MM.1S (cell line): ENCODE results near the gene LYSMD4.

Experiments
- DNase-seq: peaks from one replicate; pipeline ENCODE4 v3.0.0-alpha.2; 2015
- H2AFZ ChIP-seq: fragments of 300-600 bp; sonication (generic); 2 replicates; pipeline ENCODE4 v1.6.0; 2016; ENCODE audit warnings: antibody characterized with exemption, low read length
- H3F3A ChIP-seq: fragments of 300-600 bp; sonication (generic); 2 replicates; pipeline ENCODE4 v1.6.1; 2016; ENCODE audit warnings: mild to moderate bottlenecking, antibody characterized with exemption, low read length, moderate library complexity, mixed read lengths; ENCODE audit not compliant: insufficient read depth
- H3K27ac ChIP-seq: fragments of 300-600 bp; sonication (generic); 2 replicates; pipeline ENCODE4 v1.5.1; 2016; ENCODE audit warnings: mild to moderate bottlenecking, low read length
- H3K27me3 ChIP-seq: fragments of 300-600 bp; sonication (generic); replicated peaks from 2 replicates; pipeline ENCODE4 v1.6.0; 2016; ENCODE audit warnings: low read length; ENCODE audit not compliant: insufficient read depth
- H3K36me3 ChIP-seq: fragments of 300-600 bp; sonication (generic); replicated peaks from 2 replicates; pipeline ENCODE4 v1.6.1; 2016; ENCODE audit warnings: mild to moderate bottlenecking, low read length, mixed read lengths; ENCODE audit not compliant: insufficient read depth
- H3K4me1 ChIP-seq: fragments of 300-600 bp; sonication (generic); 2 replicates; pipeline ENCODE4 v1.6.1; 2016; ENCODE audit warnings: low read length, mixed read lengths
- H3K4me2 ChIP-seq: fragments of 300-600 bp; sonication (generic); 2 replicates; pipeline ENCODE4 v1.6.0; 2016; ENCODE audit warnings: low read depth, low read length
- H3K4me3 ChIP-seq: fragments of 300-600 bp; sonication (generic); 2 replicates; pipeline ENCODE4 v1.5.1; 2016; ENCODE audit warnings: low read length, mixed read lengths
- H3K79me2 ChIP-seq: fragments of 300-600 bp; sonication (generic); 2 replicates; pipeline ENCODE4 v1.6.1; 2016; ENCODE audit warnings: mixed run types, low read length, mixed read lengths
- H3K9ac ChIP-seq: fragments of 300-600 bp; sonication (generic); 2 replicates; pipeline ENCODE4 v1.6.1; 2016; ENCODE audit warnings: low read length, mixed read lengths
- H3K9me2 ChIP-seq: fragments of 300-600 bp; sonication (generic); replicated peaks from 2 replicates; pipeline ENCODE4 v1.6.1; 2016; ENCODE audit warnings: mild to moderate bottlenecking, low read length, mixed read lengths; ENCODE audit not compliant: insufficient read depth
- H3K9me3 ChIP-seq: fragments of 300-600 bp; sonication (generic); replicated peaks from 2 replicates; pipeline ENCODE4 v1.6.1; 2016; ENCODE audit warnings: mild to moderate bottlenecking, low read length, mixed read lengths; ENCODE audit not compliant: insufficient read depth
- H4K20me1 ChIP-seq: fragments of 300-600 bp; sonication (generic); 2 replicates; pipeline ENCODE4 v1.6.1; 2016; ENCODE audit warnings: mild to moderate bottlenecking, low read length, moderate library complexity, mixed read lengths; ENCODE audit not compliant: insufficient read depth
- CTCF ChIP-seq: fragments of 300-600 bp; sonication (generic); IDR thresholded peaks from 2 replicates; pipeline ENCODE4 v1.5.1; 2016; ENCODE audit warnings: antibody characterized with exemption, low read length, mixed read lengths
- EZH2 ChIP-seq: fragments of 300-600 bp; sonication (generic); optimal IDR thresholded peaks from 2 replicates; pipeline ENCODE3; 2017; ENCODE audit warnings: low read depth, mild to moderate bottlenecking, antibody characterized with exemption, low read length, mixed read lengths
- EZH2phosphoT487 ChIP-seq: fragments of 300-600 bp; sonication (generic); IDR thresholded peaks from 2 replicates; pipeline ENCODE4 v1.6.1; 2018; ENCODE audit warnings: antibody characterized with exemption, low read length

LYSMD4 gene

GRCh38 chr15:99728916-99729315 lies 4.3 kb downstream of the LYSMD4 start:
- Histone ChIP-seq H3K9me3 (no peaks in the 10 kb centered on the region), H3K4me1 (peaks cover 7% of the 10 kb centered on the region; the same call in 1 of the 2 replicates), H3K9ac (no peak overlapping the region), H3K4me3 (no peak overlapping the region), H3K79me2 (0 out of 2 replicates have a peak, but pooled peaks cover 3% of the 10 kb centered on the region), H4K20me1 (no peaks in the 10 kb centered on the region), H3K36me3 (no peaks in the 10 kb centered on the region), H3K4me2 (no peak overlapping the region), H3F3A (0 out of 2 replicates have a peak, but pooled peaks cover 3% of the 10 kb centered on the region), H2AFZ (no peak overlapping the region), H3K9me2 (no peaks in the 10 kb centered on the region), H3K27ac (no peak overlapping the region), H3K27me3 (no peaks in the 10 kb centered on the region)
- DNase-seq = no peak
- TF ChIP-seq CTCF (no peak), EZH2 (no peak), EZH2phosphoT487 (no peak)

- H3K9ac ChIP-seq = no peak overlapping the region
- no peak overlapping the region for H3K27ac ChIP-seq
- H3F3A ChIP-seq = no peaks in the 10 kb centered on the region
- no peaks in the 10 kb centered on the region for H3K27me3 ChIP-seq
- H3K36me3 ChIP-seq = no peaks in the 10 kb centered on the region
- 0 out of 2 replicates have a peak, but pooled peaks cover 4% of the 10 kb centered on the region for H3K4me1 ChIP-seq
- H4K20me1 ChIP-seq = no peaks in the 10 kb centered on the region
- 0 out of 2 replicates have a peak, but pooled peaks cover 3% of the 10 kb centered on the region for H3K79me2 ChIP-seq
- no peak overlapping the region for H3K4me3 ChIP-seq
- H2AFZ ChIP-seq = no peak overlapping the region
- no peak for DNase-seq
- no peaks in the 10 kb centered on the region for H3K9me3 ChIP-seq
- H3K4me2 ChIP-seq = no peak overlapping the region
- TF ChIP-seq EZH2phosphoT487 (no peak), EZH2 (no peak), CTCF (no peak)
- H3K9me2 ChIP-seq = no peaks in the 10 kb centered on the region
Observed at GRCh38 chr15:99727733-99728132, 5.5 kb downstream of the LYSMD4 start.

GRCh38 chr15:99727330-99727729 lies 5.9 kb downstream of the LYSMD4 start:
- H4K20me1 ChIP-seq = no peaks in the 10 kb centered on the region
- H3F3A ChIP-seq = no peaks in the 10 kb centered on the region
- no peak overlapping the region for H3K9ac ChIP-seq
- H3K79me2 ChIP-seq = 0 out of 2 replicates have a peak, but pooled peaks cover 2% of the 10 kb centered on the region
- 0 out of 2 replicates have a peak, but pooled peaks cover under 1% of the 10 kb centered on the region for H3K4me1 ChIP-seq
- H3K36me3 ChIP-seq = no peaks in the 10 kb centered on the region
- DNase-seq = no peak
- no peak overlapping the region for H3K4me2 ChIP-seq
- H3K27me3 ChIP-seq = no peaks in the 10 kb centered on the region
- no peak overlapping the region for H2AFZ ChIP-seq
- H3K4me3 ChIP-seq = no peak overlapping the region
- H3K9me2 ChIP-seq = no peaks in the 10 kb centered on the region
- H3K27ac ChIP-seq = no peak overlapping the region
- TF ChIP-seq EZH2 (no peak), CTCF (no peak), EZH2phosphoT487 (no peak)
- H3K9me3 ChIP-seq = no peaks in the 10 kb centered on the region
